GM18507 (cell line): ENCODE measurements around the gene TRIO.

Source experiments
- DNase-seq: peaks from one replicate; pipeline ENCODE4 v3.0.0; 2011; ENCODE audit warnings: low read depth; ENCODE audit not compliant: insufficient read length; ENCODE audit errors: extremely low spot score
- FAIRE-seq: peaks from 2 replicates; lab custom pipeline; 2011; peaks lifted over from hg19 to GRCh38; lab: Jason Lieb, UNC

TRIO gene

DNA sequence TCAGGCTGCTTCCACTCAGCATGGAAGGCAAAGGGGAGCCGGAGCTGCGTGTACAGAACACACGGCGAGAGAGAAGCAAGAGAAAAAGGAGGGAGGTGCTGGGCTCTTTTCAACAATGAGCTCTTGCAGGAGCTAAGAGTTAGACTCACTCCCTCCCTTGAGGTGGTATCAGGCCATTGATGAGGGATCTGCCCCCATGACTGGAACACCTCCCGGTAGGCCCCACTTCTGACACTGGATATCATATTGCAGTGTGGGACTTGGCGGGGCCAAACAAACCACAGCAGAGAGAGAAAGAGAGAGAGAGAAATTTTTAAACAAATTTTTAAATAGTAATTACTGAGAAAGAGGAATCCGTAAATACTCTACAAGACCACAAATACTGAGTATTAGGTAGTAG lies 182.2 kb downstream of the TRIO start:
- no peak for FAIRE-seq
- DNase-seq: no peak

DNA sequence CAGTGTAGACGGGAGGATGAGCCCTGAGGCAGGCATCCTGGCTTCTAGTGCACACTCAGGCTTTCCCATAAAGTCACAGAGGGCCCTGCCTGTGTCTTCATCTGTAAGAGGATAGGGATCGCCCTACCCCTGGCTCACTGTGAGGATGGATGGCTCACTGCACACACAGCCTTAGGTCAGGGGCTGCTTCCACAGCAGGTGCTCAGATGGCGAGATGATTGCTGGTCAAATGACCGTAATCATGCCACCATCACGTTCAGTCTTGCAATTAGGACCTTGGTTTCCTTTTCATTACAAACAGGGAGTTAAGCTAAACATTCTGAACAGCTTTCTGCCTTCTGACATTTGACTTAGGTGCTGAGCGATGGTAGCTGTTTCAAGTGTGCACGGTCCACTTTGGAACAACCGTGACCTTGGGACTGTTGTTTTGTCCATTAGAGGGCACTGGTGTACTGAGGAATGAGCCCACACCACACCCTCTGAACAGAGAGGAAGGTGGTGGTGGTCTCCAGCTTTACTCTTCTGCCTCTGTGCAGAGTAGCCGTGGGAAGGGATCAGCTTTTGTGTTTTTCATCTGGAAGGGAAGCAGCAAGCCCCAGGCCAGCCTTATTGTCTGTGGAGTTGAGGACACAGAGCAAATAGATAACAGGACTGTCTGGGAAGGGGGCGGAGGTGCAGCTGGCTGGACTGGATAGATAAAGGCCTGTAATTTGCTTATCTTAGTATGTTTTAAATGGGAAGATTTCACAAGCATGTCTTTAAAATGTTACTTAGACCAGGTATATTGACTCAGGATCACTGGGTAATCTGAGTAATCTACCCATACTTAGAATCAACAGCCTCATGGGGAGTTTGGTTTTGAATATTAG lies 183.1 kb downstream of the TRIO start:
- FAIRE-seq (no peak), DNase-seq (no peak)

DNA sequence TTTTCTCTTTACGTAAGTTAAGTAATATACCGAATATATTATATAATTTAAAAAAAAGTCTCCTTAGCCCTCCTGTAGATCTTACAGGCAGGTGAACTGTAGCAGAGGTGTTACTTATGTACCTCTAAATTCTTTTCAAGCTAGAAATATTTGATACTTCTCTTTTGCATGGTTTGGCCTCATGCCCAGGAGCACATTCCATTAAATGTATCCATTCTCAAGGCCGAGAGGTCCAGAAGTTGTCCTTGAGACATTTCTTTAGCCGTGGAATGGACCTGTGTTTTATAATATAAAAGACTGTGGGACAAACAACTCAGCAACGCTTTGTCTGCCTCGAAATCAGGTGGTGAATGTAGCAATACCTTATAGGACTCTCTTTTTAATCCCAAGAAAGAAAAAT lies 184.5 kb downstream of the TRIO start:
- FAIRE-seq (no peak), DNase-seq (no peak)

DNA sequence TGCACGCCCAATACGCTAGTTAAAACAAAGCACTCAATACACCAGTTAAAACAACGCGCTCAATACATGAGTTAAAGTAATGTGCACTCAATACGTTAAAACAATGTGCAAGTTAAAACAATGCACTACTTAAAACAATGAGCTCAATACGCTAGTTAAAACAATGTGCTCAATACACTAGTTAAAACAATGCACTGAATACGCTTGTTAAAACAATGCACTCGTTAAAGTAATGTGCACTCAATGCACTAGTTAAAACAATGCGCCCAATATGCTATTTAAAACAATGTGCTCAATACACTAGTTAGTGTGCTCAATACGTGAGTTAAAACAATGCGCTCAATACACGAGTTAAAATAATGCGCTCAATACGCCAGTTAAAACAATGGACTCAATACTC lies 185.0 kb downstream of the TRIO start:
- no peak for FAIRE-seq
- DNase-seq: no peak

DNA sequence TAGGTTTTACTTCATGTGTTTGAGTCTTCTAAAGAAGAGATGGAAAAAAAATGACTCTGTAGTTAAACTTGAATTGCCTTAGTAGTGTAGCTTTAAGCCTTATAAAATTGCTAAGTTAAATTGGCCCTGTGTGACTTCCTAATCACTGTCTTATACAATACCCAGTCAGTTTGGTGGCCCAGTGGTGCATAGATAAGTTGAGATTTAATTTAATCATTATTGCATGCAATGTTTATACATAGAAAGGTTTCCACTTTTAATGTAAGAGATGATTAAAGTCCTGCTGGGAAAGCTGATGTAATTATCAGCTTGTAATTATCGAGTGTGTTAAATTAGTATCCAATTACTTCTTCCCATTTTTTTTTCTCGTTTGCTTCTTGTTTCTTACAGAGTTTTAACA lies 187.1 kb downstream of the TRIO start:
- no peak for FAIRE-seq
- DNase-seq: no peak

DNA sequence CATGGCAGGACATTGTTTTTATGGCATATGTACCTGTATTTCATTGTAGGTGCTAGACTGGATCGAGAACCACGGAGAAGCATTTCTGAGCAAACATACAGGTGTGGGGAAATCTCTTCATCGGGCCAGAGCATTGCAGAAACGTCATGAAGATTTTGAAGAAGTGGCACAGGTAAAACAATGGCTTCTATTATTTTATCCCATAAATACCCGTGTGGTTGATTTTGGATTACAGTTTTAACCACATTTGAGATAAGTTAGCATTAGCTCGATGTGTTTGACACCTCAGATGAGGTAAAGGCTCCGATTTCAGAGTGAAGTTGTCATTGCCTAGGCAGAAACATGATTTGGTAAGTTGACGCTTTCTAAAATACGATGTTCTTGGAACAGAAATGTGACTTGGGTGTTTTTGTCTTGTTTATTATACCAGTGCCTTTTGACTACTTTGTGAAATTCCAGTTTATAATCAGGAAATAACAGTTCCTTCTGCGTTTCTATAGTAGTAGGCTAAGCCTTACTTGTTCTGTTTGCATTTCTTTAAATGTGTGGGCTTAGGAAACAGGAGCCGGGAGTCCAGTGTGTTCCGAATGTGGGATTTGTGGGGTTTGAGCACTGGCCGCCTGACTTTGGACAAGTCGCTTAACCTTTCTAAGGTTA lies 187.7 kb downstream of the TRIO start:
- DNase-seq (no peak), FAIRE-seq (no peak)

DNA sequence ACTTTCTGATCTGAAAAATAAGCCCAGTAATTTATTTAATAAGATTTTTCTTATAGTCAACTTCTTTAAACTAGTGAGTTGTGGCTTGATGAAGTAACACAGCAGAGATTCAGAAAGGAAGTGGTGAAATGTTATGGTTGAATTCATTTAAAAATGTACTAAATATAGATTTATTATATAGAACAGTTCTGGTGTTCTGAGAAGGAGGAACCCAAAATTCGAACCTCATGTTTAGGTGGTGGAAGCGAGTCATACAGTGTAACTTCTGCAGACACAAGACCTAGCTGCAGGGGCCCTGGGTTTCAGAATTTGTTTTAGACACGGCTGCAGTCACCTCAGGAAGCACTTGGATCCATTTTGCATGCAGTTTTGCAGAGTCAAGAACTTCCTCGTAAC lies 188.2 kb downstream of the TRIO start:
- FAIRE-seq: peak; percentile 9
- no peak for DNase-seq

DNA sequence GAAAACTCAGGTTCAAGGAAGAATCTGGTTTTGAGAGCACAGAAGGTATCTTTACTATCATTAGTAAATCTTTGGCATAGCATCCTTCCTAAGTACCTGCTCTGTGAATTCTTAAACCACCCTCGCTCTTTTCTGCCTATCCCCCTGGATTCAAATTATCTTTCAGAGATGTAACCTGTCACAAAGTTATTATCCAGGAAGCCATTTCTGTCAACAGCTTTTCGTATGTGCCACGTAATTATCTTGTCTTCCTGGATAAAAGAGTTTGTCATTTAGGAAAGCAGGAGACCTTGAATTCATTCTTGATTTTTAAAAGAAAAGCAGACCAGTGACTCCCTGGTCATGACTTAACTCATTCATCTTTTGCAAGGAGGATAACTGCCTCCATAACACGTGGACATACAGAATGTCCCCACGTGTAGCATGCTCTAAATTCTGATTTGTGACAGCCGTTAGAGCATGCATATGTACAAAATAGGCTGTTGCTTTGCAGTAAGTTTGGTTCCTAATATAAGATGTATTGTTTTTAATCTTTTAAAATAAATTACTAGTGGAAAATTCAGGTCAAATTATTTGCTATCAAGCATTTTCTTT lies 189.0 kb downstream of the TRIO start:
- FAIRE-seq (no peak), DNase-seq (no peak)

DNA sequence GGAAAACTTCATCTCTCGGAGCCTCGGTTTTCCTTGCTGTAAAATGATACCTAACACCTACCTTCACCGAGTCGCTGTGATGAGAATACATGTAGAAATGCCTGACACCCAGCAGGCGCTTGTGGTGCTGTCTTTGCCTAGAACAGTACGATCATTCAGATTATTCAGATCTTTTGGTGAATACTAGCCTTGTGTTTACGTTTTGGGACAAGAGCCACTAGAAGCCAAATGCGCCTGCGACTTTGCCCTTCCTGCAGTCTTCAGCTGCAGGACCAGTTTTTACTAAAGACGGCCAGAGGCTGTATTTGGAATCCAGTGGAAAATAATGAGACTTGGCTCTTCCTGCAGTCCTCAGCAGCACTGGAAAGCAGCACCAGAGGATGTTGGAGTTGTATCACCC lies 189.6 kb downstream of the TRIO start:
- FAIRE-seq: no peak
- no peak for DNase-seq

DNA sequence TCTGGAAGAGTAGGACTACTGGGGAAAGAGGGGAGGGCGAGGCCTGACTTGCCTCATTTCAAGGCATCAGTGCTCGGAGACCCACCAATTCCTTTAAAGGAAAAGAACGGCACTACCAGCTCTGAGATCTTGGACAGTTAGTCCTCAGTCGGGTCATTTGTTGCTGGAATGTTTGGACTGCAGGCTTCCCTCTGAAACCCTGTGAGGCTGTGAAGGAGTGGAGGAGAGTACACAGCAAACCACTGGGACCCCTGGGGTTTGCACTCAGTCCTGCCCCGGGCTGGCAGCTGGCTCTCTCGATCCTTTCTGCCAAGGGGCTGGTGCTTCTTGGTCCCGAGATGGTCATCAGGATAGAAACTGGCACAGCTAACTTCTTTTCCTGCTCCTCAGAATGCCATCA lies 194.5 kb downstream of the TRIO start:
- DNase-seq: no peak
- FAIRE-seq: no peak

DNA sequence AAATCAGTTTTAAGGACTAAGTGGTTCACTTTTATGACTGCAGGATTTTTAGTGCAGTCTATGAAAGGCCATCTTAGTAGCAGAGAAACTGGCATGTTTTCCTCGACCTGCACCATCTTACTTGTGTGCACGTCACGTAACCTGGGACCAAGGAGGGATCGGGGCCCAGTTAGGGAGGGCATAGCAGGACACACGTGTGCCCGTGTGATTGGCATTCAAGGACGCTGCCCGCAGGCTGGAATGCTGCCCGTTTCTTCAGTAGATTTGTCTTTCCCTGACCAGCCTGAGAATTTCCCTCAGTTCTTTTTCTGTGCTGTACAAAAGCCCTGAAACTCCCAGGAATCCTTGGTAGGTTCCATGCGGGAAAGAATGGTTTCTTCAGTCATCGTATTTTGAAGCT lies 196.3 kb downstream of the TRIO start:
- DNase-seq: no peak

DNA sequence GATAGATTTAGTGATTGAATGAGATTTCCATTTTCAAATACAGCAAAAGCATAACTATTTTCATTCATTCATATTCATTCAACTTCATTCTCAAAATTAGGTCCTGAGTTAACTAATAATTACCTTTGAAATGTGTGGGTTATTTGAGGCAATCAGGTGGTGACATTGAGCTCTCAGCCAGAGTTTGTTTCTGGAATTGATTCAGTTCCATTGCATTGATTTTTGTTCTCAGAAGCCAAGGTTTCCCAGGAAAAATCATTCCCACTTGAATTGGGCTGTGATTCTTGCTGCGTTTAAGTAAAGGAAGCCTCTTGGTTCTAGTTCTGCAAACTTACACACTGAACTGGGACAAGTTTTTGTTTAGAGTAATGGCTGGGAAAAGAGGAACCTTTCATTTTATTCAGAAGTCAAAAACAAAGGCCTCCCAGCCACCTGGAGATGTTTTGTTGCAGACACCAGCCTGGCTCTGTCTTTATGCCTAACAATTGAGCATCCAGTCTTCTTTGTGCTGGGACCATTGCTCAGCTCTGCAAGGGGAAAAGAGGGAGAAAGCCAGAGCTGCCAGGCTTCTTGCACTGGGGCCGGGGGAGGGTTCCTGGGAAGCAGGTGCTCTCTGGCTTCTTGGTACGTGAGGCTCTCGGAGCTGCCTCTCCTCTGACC lies 198.6 kb downstream of the TRIO start:
- FAIRE-seq (no peak), DNase-seq (no peak)

More for the DNA sequence above, 196.3 kb downstream of the TRIO start:
- FAIRE-seq: no peak

DNA sequence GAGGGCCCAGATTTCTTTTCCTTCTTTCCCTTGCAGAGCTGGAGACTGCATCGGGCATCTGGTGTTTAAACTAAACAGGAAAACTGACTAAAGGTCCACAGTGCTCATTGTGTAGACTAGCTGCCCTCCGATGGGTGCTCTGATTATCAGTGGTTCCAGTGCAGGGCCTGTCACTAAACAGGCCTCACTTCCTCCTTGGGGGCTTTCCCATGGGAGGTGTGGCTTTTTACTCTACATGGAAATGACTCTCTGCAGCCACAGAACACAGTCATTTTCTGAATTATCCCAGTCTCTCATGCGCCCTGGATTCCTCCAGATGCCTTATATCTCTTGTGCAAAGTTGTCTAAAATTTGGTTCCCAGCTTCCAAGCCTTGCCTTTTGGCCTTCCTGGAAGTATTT lies 199.2 kb downstream of the TRIO start:
- FAIRE-seq: peak; percentile 78
- DNase-seq: no peak

DNA sequence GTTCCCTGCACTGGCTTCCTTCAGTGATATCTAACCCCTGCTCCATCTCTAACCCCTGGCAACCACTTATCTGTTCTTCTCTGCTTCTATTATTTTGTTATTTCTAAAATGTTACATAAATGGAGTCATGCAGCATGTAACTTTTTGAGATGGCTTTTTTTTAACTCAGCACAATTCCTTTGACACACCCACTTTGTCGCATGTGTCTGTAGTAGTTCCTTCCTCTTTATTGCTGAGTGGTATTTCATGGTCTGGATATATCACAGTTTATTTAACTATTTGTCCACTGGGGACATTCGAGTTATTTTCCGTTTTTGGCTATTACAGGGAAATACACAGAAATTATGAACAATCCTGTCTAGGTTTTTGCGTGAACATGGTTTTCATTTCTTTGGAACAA lies 200.2 kb downstream of the TRIO start:
- FAIRE-seq: no peak
- no peak for DNase-seq

DNA sequence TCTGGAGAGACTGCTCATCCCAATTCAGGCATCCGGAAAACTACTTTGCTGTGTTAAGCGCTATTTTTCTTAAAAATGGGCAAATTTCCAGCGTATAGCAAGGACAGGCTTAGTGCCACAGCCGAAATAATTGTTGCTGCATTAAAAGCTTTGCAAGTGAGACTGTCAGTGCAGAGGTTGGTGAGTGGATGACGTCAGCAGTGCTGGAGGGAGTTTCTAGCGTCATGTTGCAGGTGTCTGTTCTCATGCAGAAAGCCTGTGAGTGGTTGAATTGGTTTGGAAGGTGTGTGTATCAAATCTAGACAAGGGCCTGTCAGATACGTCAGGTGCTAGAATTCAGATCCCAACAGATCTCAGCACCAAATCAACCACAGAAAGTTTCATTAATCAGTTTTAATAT lies 204.4 kb downstream of the TRIO start:
- FAIRE-seq (no peak), DNase-seq (no peak)

DNA sequence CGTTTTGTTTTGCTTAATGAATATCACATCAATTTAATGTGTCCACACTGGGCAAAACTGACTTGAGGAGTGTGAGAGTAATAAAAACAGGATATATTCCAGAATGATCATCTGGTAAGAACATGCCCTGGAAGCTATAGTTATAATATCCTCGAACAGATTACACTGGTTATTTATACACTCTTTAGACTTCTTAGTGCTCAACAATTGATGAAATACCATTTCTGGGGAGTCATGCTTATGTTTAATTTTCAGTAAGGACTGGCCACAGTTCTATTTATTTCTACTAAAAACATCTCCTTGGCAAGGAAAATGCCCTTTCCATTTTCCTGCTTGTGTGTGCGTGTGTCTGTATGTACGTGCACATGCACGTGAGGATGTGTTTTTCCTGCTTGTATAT lies 205.0 kb downstream of the TRIO start:
- DNase-seq (no peak), FAIRE-seq (no peak)

DNA sequence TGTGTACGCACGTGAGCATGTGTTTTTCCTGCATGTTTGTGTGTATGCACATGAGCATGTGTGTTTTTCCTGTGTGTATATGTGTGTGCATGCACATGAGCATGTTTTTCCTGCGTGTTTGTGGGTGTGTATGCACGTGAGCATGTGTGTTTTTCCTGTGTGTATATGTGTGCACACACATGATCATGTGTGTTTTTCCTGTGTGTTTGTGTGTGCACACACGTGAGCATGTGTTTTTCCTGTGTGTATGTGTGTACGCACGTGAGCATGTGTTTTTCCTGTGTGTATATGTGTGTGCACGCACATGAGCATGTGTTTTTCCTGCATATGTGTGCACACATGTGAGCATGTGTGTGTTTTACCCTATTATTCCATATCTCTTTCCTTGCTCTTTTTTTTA lies 205.9 kb downstream of the TRIO start:
- DNase-seq (no peak), FAIRE-seq (no peak)

DNA sequence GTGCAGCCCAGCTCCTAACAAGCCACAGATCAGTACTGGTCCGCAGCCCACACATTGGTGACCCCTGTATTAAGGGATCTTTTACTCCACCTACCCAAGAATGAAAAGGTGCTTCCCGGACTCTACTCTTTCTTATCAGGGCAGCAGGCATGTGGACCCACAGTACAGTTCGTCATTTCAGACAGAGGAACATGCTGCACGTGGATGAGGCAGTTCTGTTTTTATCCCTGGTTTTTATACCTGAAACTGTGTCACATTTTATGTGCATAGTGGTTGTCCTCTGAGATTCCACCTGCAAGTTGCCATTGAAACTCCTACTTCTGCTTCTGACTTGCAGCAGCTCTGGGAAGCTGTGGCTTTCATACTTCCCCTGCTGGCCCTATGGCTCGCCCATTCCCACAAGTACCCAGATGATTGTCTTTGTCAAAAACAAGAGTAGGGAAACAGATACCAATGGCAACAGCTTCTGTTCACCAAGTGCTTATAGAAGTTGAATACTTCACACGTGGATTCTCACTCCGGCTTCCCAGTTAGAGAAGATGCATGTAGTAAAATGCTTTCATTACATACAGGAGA lies 208.0 kb downstream of the TRIO start:
- FAIRE-seq: no peak
- no peak for DNase-seq

DNA sequence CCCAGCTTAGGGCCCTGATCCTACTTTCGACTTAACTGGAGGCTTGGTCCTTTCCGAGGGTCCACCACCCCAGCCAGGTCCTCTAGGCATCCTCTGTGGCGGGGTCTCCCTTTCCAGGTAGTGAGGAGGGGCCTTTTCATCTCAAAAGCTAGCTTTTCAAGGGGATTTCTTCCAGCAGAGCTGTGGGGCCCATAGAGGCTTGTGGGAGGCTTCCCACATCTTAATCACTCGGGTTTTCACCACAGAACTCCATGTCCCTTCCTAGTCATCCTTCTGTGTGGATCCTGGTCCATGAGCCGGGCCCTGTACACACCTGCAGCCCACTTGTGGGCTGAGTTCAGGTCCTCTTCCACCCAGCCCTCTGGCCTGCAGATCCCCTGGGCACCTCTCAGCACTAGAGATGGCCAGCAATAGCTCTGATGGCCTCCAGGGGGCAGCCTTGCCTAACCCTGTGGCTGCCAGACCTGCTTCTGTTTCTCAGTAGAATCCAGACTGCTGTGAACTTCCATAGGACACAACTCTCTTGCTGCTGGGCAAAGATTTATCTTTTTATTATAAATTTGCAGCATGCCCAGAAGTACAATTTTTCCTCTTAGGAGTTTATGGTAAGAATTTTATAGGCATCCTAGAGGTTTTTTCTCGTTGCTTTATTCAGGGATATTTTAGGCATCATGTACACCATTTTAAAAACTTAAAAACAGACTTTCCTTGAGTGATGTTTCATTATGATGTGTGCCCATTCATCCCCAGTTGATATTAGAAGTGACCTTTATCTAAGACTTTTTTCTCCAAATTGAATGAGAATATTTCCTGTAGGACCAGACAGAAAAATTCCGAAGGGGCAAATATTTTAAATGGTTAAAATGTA lies 208.9 kb downstream of the TRIO start:
- DNase-seq (peak; percentile 39), FAIRE-seq (peak; percentile 73)
